Breast epithelium (tissue), 4 donors: ENCODE data around the gene KLRC4. TPM values are rescaled to one million over a fixed set of nuclear protein-coding genes. Genes with fewer than 3 reads are reported as not detected.
"Not testable (repeated sequence)": the region's sequence is repeated elsewhere in the genome, so short reads cannot be mapped to it uniquely, and the experiment has no call there.

Experiments
- DNase-seq, 2 donors: peaks; one replicate each; pipeline ENCODE4 v3.0.0-alpha.2; 2019; ENCODE audit warnings: low spot score in 2 of 2
- H3K27ac ChIP-seq, 2 donors: fragments of 200-600 bp; sonication (generic) in 1 of 2; one replicate each; pipeline ENCODE4 v1.5.1; 2016 to 2019; ENCODE audit warnings: mild to moderate bottlenecking in 1 of 2
- H3K27me3 ChIP-seq, 2 donors: fragments of 200-600 bp; sonication (generic) in 1 of 2; one replicate each; pipeline versions ENCODE4 v1.5.1 to v1.6.0; 2017 to 2019; ENCODE audit warnings: control low read depth in 1 of 2, mild to moderate bottlenecking in 1 of 2
- H3K36me3 ChIP-seq: fragments of 200-600 bp; one replicate; pipeline ENCODE4 v1.5.1; 2019
- H3K4me1 ChIP-seq, 2 donors: fragments of 200-600 bp; sonication (generic); one replicate each; pipeline ENCODE4 v1.5.1; 2016 to 2019; ENCODE audit warnings: control low read depth in 1 of 2
- H3K4me3 ChIP-seq, 3 donors: fragments of 200-600 bp; sonication (generic); 1 replicate in 2 of 3; 2 replicates in 1 of 3; pipeline ENCODE4 v1.5.1; 2016 to 2019; ENCODE audit warnings: mild to moderate bottlenecking in 3 of 3, moderate library complexity in 2 of 3
- H3K9me3 ChIP-seq, 2 donors: fragments of 200-600 bp; sonication (generic) in 1 of 2; one replicate each; pipeline ENCODE4 v1.5.1; 2016 to 2019; ENCODE audit warnings: control low read depth in 1 of 2
- POLR2A ChIP-seq: fragments of 450-650 bp; IDR thresholded peaks from one replicate; pipeline ENCODE4 v1.6.1; 2016; ENCODE audit warnings: antibody characterized with exemption, mild to moderate bottlenecking, moderate library complexity
- POLR2AphosphoS5 ChIP-seq, 3 donors: sonication (generic); formaldehyde crosslinking; IDR thresholded peaks; one replicate each; pipeline ENCODE4 v1.6.1; 2017; ENCODE audit warnings: antibody characterized with exemption in 3 of 3
- intact Hi-C: fragments of 100-400 bp; cut with DNase I; formaldehyde crosslinking; loops from one replicate; pipeline ENCODE4 v1.15.1; 2023; ENCODE audit warnings: low total_unique reads
- total RNA-seq, 3 donors: library from RNA; depleted of rRNA; stranded (reverse); fragments of >200 nt; gene quantifications; one replicate each; pipeline ENCODE4 v1.1.0, GENCODE V29; 2016
- TF ChIP-seq, protein P1 (sequence below), 3 donors: fragments of 450-650 bp; IDR thresholded peaks; one replicate each; pipeline ENCODE4 v1.5.1; 2016 to 2017; ENCODE audit warnings: antibody characterized with exemption in 3 of 3, mild to moderate bottlenecking in 3 of 3, moderate library complexity in 3 of 3

KLRC4 gene
- total RNA-seq, 3 donors from 2014 or later = 0.66 to 1.5 TPM; not detected in 1

- H3K9me3 ChIP-seq, DNase-seq, H3K36me3 ChIP-seq, H3K4me1 ChIP-seq, H3K4me3 ChIP-seq, H3K27me3 ChIP-seq, H3K27ac ChIP-seq, intact Hi-C loops: not testable (repeated sequence)
Observed at GRCh38 chr12:10420334-10420733, 10.8 kb upstream of the KLRC4 start, which contains the start of gene KLRC3. TSS of gene KLRC3 (minus strand) at chr12:10420595. CDS start at chr12:10420550, 45 bp downstream.

DNA sequence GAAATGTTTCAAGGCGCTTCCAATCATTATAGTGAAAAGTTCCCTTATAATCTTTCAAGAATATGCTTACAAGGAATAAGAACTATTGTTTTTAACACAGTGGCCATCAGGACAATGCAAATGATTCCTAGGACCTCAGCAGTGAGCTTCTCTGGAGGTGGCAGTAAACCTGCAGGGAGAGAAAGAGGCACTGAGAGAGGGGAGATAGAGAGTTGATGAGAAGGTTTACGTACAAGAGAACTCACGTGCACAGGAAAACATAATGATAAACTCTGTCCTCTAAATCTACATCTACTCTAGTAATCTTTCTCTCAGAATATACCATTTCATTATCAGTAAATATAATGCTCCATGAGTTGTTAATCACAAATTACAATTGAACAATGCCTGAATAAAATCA, 715 bp downstream of the KLRC4 start:
- TF ChIP-seq POLR2AphosphoS5 (IDR thresholded peaks at IDR 0.05) = no peak
- TF ChIP-seq, protein P1, sequence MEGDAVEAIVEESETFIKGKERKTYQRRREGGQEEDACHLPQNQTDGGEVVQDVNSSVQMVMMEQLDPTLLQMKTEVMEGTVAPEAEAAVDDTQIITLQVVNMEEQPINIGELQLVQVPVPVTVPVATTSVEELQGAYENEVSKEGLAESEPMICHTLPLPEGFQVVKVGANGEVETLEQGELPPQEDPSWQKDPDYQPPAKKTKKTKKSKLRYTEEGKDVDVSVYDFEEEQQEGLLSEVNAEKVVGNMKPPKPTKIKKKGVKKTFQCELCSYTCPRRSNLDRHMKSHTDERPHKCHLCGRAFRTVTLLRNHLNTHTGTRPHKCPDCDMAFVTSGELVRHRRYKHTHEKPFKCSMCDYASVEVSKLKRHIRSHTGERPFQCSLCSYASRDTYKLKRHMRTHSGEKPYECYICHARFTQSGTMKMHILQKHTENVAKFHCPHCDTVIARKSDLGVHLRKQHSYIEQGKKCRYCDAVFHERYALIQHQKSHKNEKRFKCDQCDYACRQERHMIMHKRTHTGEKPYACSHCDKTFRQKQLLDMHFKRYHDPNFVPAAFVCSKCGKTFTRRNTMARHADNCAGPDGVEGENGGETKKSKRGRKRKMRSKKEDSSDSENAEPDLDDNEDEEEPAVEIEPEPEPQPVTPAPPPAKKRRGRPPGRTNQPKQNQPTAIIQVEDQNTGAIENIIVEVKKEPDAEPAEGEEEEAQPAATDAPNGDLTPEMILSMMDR (IDR thresholded peaks at IDR 0.05) = no peak
- no peak for TF ChIP-seq POLR2A
- H3K4me1 ChIP-seq = no peaks in the 10 kb centered on the region
- no peaks in the 10 kb centered on the region for H3K27me3 ChIP-seq
- no peak overlapping the region for H3K27ac ChIP-seq
- intact Hi-C loops = no loop called here
- DNase-seq = no peak
- no peak overlapping the region for H3K4me3 ChIP-seq
- no peaks in the 10 kb centered on the region for H3K9me3 ChIP-seq
- H3K36me3 ChIP-seq = no peaks in the 10 kb centered on the region

DNA sequence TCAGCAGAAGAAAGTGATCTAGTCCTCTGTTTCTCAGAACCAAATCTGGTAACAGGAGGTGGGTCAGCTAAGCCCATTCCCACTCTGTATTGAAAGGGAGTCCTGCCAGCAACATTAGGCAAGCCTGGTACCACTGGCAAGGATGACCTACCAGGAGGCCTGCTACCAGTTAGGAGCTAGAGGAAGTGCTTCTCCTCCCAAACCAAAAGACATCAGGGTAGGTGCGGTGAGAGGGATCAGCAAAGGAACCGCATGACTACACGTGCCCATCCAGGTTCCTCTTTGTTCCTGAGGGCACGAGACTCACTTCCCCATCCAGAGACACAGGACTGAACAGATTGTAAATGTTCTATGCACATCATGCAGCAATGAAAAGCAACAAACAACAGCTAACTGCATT, 2.8 kb downstream of the KLRC4 start:
- Histone ChIP-seq H3K27ac (no peak overlapping the region), H3K4me1 (no peaks in the 10 kb centered on the region), H3K27me3 (no peaks in the 10 kb centered on the region), H3K4me3 (no peak overlapping the region), H3K9me3 (no peaks in the 10 kb centered on the region), H3K36me3 (no peaks in the 10 kb centered on the region)
- intact Hi-C loops = no loop called here
- no peak for DNase-seq
- TF ChIP-seq POLR2AphosphoS5 (IDR thresholded peaks at IDR 0.05) (no peak), POLR2A (no peak)
- TF ChIP-seq, protein P1 (IDR thresholded peaks at IDR 0.05) = no peak

DNA sequence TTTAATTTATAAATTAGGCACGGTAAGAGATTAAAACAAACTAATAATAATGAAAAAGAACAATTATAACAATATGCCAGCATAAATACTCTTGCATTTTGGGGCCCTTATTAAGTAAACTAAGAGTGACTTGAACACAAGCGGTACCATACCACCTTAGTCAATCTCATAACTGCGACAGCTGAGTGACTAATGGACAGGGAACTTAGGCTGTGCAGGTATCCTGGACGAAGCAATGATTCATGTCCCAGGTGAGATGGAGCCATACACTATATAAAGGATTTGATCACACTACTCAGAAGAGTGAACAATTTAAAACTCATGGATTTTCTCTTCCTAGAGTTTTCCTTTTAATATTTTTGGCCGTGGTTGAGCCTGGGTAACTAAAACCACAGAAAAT, 4.3 kb downstream of the KLRC4 start:
- DNase-seq = no peak
- H3K36me3 ChIP-seq = no peaks in the 10 kb centered on the region
- TF ChIP-seq, protein P1 (IDR thresholded peaks at IDR 0.05) = no peak
- TF ChIP-seq POLR2A (no peak), POLR2AphosphoS5 (IDR thresholded peaks at IDR 0.05) (no peak)
- no peaks in the 10 kb centered on the region for H3K27me3 ChIP-seq
- no peaks in the 10 kb centered on the region for H3K4me1 ChIP-seq
- intact Hi-C loops = no loop called here
- H3K4me3 ChIP-seq = no peak overlapping the region
- H3K9me3 ChIP-seq = no peaks in the 10 kb centered on the region
- H3K27ac ChIP-seq = no peak overlapping the region

GRCh38 chr12:10404798-10405197, 4.8 kb downstream of the KLRC4 start:
- no peak for DNase-seq
- H3K36me3 ChIP-seq = no peaks in the 10 kb centered on the region
- intact Hi-C loops = no loop called here
- no peak overlapping the region for H3K4me3 ChIP-seq
- H3K4me1 ChIP-seq = no peaks in the 10 kb centered on the region
- H3K27me3 ChIP-seq = no peaks in the 10 kb centered on the region
- no peak overlapping the region for H3K27ac ChIP-seq
- TF ChIP-seq, protein P1 (IDR thresholded peaks at IDR 0.05) = no peak
- TF ChIP-seq POLR2AphosphoS5 (IDR thresholded peaks at IDR 0.05) = no peak
- TF ChIP-seq POLR2A = no peak
- H3K9me3 ChIP-seq = no peaks in the 10 kb centered on the region

DNA sequence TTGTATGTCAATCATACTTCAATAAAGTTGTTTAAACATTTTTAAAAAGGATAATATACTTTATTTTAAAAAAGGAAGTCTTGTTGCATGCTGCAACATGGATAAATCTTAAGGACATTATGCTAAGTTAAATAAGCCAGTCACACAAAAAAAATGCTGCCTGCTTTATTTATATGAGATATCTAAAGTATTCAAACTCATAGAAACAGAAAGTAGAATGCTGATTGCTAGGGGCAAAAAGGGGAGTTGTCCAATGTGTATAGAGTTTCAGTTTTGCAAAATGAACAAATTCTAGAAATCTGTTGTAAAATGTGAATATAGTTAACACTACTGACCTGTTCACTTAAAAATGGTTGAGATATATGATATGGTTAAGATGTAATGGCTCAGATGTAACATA, 8.7 kb downstream of the KLRC4 start:
- Histone ChIP-seq H3K4me1 (peaks cover 0 to under 1% of the 10 kb centered on the region in 2 donors), H3K4me3 (no peak overlapping the region), H3K36me3 (no peaks in the 10 kb centered on the region), H3K27me3 (no peaks in the 10 kb centered on the region), H3K9me3 (no peaks in the 10 kb centered on the region), H3K27ac (no peak overlapping the region)
- no peak for DNase-seq
- TF ChIP-seq POLR2A (no peak), POLR2AphosphoS5 (IDR thresholded peaks at IDR 0.05) (no peak)
- TF ChIP-seq, protein P1 (IDR thresholded peaks at IDR 0.05) = no peak
- intact Hi-C loops = no loop called here
